OCI-LY3 (cell line): ENCODE data around the gene SMAD4.

Source experiments
- CTCF ChIP-seq: fragments of 200-600, 300-600 bp; sonication (generic); IDR thresholded peaks from 2 replicates; pipeline ENCODE4 v1.5.1; 2014; ENCODE audit warnings: antibody characterized with exemption, low read length, low read depth
- EZH2phosphoT487 ChIP-seq: fragments of 200-600 bp; shearing (Covaris generic); IDR thresholded peaks from 2 replicates; pipeline ENCODE4 v1.6.1; 2018; ENCODE audit warnings: antibody characterized with exemption, mixed run types, low read depth

- no peak for TF ChIP-seq CTCF
- TF ChIP-seq EZH2phosphoT487 = no peak
Measured at GRCh38 chr18:51107082-51107481, 77.1 kb downstream of the SMAD4 start.
